Measurements from ENCODE around the gene LRMDA.

The LRMDA gene

DNA sequence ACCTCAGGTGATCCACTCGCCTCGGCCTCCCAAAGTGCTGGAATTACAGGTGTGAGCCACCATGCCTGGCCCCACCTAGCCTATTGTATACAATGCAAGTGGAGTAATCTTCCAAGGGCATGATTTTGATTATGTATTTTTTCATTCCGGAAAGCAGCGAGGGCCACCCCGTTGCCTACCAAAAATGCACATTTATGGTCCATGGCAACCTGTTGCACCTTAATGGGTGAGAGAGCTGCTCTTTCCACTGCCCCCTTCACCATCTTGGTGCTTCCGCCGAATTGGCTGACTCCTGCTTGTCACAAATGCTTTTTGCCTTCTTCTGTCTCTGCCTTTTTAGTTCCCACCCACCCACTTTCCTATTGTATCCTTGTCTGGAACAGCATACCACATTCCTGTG lies 699.5 kb downstream of the LRMDA start:
- TF ChIP-seq, protein P1, sequence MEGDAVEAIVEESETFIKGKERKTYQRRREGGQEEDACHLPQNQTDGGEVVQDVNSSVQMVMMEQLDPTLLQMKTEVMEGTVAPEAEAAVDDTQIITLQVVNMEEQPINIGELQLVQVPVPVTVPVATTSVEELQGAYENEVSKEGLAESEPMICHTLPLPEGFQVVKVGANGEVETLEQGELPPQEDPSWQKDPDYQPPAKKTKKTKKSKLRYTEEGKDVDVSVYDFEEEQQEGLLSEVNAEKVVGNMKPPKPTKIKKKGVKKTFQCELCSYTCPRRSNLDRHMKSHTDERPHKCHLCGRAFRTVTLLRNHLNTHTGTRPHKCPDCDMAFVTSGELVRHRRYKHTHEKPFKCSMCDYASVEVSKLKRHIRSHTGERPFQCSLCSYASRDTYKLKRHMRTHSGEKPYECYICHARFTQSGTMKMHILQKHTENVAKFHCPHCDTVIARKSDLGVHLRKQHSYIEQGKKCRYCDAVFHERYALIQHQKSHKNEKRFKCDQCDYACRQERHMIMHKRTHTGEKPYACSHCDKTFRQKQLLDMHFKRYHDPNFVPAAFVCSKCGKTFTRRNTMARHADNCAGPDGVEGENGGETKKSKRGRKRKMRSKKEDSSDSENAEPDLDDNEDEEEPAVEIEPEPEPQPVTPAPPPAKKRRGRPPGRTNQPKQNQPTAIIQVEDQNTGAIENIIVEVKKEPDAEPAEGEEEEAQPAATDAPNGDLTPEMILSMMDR (IDR thresholded peaks at IDR 0.05; ENCODE audit: unreplicated experiment in 3 of 3) = no peak
- Mint-ChIP-seq H3K27ac (peak overlapping the region in 1 of 3 experiments; percentile 29), H3K4me1 (peaks cover 35% of the 10 kb centered on the region), H3K36me3 (ENCODE audit: low read depth) (no peaks in the 10 kb centered on the region), H3K4me3 (no peak overlapping the region), H3K9me3 (no peaks in the 10 kb centered on the region), H3K27me3 (ENCODE audit: low read depth) (peaks cover 16% of the 10 kb centered on the region)

DNA sequence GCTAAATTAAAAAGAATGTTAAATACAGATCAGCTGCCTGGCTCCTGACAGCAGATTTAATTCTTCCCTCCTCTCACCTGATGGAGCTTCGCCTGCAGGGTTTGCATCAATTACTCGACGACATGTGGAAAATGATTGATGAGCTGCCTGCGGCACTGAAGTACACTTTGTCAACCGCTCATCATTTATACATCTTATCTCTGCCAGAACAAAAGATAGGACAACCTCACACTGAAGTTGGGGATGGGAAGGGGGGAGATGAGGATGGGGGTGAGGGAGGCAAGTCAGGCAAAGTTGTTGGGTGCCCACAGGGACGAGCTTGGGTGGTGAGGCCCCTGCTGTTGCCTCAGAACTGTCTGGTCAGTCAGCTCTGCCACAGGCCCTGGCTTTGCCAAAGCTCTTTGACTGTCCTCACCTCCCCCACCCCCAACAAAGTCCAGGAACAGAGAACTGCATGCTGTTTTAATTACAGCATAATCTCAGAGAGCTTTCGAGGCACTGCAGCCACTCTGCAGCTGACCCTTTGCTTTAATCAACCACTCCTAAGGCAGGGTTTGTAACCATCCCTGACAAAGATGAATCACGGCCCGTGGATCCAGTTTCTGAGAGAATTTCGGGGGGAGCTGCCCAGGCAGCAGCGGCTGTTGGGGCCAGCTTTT lies 702.3 kb downstream of the LRMDA start:
- Mint-ChIP-seq H3K27me3 (ENCODE audit: low read depth) (peaks cover 7% of the 10 kb centered on the region), H3K27ac (peak overlapping the region in 2 of 3 experiments; percentile 6 to 36), H3K4me3 (no peak overlapping the region), H3K4me1 (peaks cover 46% of the 10 kb centered on the region), H3K9me3 (no peaks in the 10 kb centered on the region), H3K36me3 (ENCODE audit: low read depth) (no peaks in the 10 kb centered on the region)
- TF ChIP-seq, protein P1 (IDR thresholded peaks at IDR 0.05; ENCODE audit: unreplicated experiment in 3 of 3) = no peak

DNA sequence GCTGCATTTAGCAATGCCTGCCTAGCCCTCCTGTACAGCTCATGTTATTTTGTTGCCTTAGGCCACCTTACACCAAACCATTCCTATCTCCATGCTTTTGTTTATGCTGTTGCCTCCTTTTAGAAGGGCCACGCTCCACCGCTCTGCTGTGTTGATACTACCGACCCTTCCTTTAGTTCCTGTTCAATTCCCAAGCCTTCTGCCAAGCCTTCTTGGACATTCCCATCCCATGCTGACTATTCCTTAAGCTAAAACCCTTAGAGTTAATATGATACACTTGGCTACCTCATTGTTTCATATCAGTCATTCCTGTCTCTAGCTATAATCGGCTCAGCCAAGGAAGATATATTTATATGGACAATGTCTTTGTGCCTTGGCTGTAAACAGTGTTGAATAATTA lies 705.5 kb downstream of the LRMDA start:
- H3K4me3 Mint-ChIP-seq = no peak overlapping the region
- TF ChIP-seq, protein P1 (IDR thresholded peaks at IDR 0.05; ENCODE audit: unreplicated experiment in 3 of 3) = no peak
- peaks cover 4% of the 10 kb centered on the region for H3K27me3 Mint-ChIP-seq (ENCODE audit: low read depth)
- H3K9me3 Mint-ChIP-seq = no peaks in the 10 kb centered on the region
- peaks cover 64% of the 10 kb centered on the region for H3K4me1 Mint-ChIP-seq
- H3K36me3 Mint-ChIP-seq (ENCODE audit: low read depth) = no peaks in the 10 kb centered on the region
- peak overlapping the region; percentile 1 to 37 (median 37) for H3K27ac Mint-ChIP-seq

DNA sequence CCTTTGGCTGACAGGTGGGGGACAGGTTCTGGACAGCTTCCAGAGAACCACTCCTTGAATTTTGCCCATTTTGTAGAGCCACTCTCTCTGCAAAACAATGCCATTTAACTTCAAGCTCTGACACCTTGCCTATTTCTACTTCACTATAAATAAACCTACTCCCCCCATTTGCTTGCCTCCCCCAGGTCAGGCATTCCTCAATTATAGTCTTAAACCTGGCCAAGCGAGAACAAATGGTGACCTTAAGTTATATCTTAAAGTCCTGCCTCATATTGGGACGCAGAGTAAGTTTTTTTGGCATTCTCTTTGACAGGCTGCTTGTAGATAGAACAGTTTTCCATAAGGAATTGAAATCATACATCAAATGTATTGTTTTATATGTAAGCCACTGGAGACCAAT lies 706.9 kb downstream of the LRMDA start:
- peak overlapping the region in 1 of 3 experiments; percentile 56 for H3K4me3 Mint-ChIP-seq

DNA sequence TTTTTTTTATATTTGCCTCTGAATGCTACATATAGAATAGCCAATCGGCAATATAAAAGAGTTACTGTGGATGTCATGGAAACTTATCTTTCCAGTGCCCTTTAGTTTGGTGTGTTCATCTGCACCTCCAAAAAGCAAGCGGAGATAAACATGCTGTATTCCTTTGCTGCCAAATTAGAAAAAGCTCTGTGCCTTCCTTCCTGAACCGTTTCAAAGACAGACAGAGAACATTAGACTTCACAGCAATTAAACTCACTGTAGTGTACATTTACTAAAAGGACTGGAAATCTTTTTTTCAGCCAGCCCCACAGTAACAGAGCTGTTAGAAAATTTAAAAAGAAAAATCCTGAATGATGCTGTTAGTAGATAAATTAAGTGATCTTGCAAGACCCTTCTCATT lies 707.5 kb downstream of the LRMDA start:
- H3K9me3 Mint-ChIP-seq = no peaks in the 10 kb centered on the region
- peaks cover 48% of the 10 kb centered on the region for H3K4me1 Mint-ChIP-seq
- H3K27me3 Mint-ChIP-seq (ENCODE audit: low read depth) = no peaks in the 10 kb centered on the region
- H3K27ac Mint-ChIP-seq = peak overlapping the region; percentile 37 to 92 (median 82)
- H3K4me3 Mint-ChIP-seq = no peak overlapping the region
- H3K36me3 Mint-ChIP-seq (ENCODE audit: low read depth) = no peaks in the 10 kb centered on the region
- TF ChIP-seq, protein P1 (IDR thresholded peaks at IDR 0.05; ENCODE audit: unreplicated experiment in 3 of 3) = no peak

More for the DNA sequence above, 706.9 kb downstream of the LRMDA start:
- TF ChIP-seq, protein P1 (IDR thresholded peaks at IDR 0.05; ENCODE audit: unreplicated experiment in 3 of 3) = no peak
- peak overlapping the region; percentile 37 to 92 (median 82) for H3K27ac Mint-ChIP-seq
- no peaks in the 10 kb centered on the region for H3K36me3 Mint-ChIP-seq (ENCODE audit: low read depth)
- H3K9me3 Mint-ChIP-seq = no peaks in the 10 kb centered on the region
- H3K27me3 Mint-ChIP-seq (ENCODE audit: low read depth) = peaks cover 4% of the 10 kb centered on the region
- H3K4me1 Mint-ChIP-seq = peaks cover 54% of the 10 kb centered on the region

DNA sequence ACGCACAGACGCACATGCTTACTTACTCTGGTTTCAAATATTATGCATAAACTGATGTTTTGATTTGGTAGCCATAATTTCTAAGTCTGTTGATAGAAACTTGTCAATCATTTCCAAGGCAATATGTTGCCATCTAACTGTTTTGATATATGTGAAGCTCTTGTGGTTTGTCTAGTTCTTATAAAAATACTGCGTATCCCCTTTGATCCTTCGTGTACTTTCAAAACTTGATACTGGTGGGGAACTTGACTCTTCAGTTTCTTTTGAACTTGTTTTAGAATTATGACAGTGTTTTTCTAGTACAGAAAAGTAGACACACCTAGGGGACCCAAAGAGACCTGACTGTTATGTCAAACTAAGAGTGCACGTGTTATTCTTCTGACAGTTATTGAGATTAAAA lies 708.0 kb downstream of the LRMDA start:
- Mint-ChIP-seq H3K4me3 (no peak overlapping the region), H3K36me3 (ENCODE audit: low read depth) (no peaks in the 10 kb centered on the region), H3K27ac (peak overlapping the region; percentile 30 to 92 (median 37)), H3K4me1 (peaks cover 43% of the 10 kb centered on the region), H3K27me3 (ENCODE audit: low read depth) (no peaks in the 10 kb centered on the region), H3K9me3 (no peaks in the 10 kb centered on the region)
- TF ChIP-seq, protein P1 (IDR thresholded peaks at IDR 0.05; ENCODE audit: unreplicated experiment in 3 of 3) = no peak
